GM12873 (cell line): ENCODE measurements around the gene SMKR1.

Experiments
- TF ChIP-seq, protein P1 (sequence below): IDR thresholded peaks from 2 replicates; pipeline ENCODE4 v1.5.1; 2012; ENCODE audit warnings: low read depth, mild to moderate bottlenecking, moderate library complexity, low read length, control low read depth; ENCODE audit not compliant: insufficient read depth; ENCODE audit errors: missing control alignments

The SMKR1 gene

GRCh38 chr7:129519464-129519863, 17.1 kb downstream of the SMKR1 start:
- TF ChIP-seq, protein P1, sequence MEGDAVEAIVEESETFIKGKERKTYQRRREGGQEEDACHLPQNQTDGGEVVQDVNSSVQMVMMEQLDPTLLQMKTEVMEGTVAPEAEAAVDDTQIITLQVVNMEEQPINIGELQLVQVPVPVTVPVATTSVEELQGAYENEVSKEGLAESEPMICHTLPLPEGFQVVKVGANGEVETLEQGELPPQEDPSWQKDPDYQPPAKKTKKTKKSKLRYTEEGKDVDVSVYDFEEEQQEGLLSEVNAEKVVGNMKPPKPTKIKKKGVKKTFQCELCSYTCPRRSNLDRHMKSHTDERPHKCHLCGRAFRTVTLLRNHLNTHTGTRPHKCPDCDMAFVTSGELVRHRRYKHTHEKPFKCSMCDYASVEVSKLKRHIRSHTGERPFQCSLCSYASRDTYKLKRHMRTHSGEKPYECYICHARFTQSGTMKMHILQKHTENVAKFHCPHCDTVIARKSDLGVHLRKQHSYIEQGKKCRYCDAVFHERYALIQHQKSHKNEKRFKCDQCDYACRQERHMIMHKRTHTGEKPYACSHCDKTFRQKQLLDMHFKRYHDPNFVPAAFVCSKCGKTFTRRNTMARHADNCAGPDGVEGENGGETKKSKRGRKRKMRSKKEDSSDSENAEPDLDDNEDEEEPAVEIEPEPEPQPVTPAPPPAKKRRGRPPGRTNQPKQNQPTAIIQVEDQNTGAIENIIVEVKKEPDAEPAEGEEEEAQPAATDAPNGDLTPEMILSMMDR, result no peak

DNA sequence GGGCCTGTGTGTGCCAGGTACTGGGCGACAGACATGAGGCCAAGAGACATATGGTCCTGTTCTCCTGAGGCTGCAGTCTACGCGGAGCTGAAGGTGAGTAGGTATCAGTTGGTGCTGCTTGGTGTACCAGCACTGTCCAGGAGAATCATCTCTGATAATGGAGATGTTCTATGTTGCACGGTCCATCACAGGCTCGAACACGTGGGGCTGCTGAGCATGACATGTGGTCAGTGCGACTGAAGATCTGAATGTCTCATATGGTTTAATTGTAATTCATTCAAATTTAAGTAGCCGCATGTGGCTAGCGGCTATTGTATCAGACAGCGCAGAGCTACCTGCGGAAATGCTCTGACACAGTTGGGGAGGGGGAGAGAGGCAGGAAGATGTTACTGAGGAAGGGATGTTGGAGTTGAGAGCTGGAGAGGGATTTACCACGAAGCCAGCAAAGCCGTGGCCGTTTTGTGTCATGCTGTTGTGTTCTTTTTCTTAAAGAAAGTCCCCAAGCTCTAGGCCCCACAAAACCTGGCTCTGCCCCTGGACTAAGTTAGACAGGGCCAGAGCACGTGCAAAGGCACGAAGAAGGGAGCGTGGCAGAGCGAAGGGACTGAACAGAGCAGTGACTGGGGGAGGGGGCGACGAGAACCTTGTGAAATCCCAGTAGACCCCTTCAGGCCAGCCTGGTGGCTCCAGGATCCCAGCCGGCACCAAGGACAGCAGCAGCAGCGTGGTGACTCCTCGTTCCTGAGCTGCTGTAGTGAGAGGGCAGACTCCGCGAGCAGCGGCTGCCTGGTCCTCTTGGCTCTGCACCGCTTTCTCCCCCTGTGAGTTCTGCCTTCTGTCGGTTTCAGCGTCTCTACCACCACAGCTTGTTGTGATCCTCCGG, 20.0 kb downstream of the SMKR1 start:
- TF ChIP-seq, protein P1, result no peak

DNA sequence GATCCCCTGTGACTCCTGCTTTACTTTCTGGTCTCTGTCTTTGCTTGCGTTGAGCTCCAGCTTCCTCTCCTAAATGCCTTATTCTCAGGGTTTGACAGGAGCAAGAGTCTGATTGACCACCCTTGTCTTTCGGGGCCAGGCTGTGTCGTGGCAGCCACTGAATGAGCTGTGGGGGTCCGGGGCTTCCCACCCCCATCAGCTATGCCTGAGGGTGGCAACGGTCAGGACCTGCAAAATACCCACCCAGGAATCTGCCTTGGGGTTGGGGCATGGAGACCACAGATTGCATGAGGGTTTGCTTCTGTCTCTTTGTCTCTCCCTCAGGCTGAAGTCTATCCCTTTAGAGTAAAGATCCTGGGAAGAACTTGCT, 20.6 kb downstream of the SMKR1 start:
- TF ChIP-seq, protein P1, result no peak

- TF ChIP-seq, protein P1, result no peak
Measured at GRCh38 chr7:129523924-129524323, 21.6 kb downstream of the SMKR1 start.

DNA sequence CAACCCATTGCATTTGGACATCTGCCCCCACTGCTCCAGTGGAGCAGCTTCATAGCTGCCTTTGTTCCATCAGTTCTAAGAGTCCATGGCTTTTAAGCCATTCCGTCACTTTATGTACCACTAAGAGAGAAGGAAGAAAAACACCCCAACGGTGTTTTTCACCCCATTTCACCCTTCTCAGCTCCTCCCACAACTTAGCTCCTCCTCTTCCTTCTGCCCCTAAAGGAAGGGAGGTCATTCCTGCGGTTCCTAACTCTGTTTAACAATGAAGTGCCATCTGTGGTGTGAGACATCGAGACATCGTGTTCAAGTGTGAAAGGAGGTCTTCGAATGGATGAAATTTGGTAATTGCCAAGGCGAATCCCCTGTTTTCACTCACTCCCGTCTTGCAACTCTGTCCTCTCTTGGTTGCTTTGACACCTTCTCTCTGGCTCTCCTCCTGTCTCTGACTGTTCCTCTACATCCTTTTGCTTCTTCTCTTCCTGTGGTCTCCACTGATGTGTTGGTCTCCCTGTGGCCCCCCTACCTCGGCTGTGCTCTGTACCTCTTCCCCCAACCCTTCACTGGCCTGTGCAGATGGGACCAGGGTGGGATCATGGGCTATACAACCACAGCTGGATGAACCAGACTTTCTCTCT, 23.0 kb downstream of the SMKR1 start:
- TF ChIP-seq, protein P1, result no peak

DNA sequence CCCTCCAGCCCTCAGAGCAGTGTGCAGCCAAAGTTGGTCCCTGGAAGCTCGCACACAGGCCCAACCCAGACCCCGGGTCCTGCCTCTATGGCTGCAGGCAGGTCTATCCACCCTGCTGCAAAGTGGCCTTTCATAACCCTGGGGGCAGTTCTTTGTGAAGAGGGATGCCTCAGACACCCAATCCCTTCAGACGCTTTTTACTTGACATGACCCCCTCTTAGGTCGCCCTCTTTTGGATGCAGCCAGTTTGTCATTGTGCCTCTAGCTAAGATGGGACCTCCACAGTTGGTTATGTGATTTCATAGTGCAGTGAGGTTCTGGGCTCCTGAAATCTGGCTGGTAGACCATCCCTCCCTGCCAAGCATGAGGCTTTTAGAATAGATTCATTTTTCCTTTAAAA, 27.3 kb downstream of the SMKR1 start:
- TF ChIP-seq, protein P1, result no peak

DNA sequence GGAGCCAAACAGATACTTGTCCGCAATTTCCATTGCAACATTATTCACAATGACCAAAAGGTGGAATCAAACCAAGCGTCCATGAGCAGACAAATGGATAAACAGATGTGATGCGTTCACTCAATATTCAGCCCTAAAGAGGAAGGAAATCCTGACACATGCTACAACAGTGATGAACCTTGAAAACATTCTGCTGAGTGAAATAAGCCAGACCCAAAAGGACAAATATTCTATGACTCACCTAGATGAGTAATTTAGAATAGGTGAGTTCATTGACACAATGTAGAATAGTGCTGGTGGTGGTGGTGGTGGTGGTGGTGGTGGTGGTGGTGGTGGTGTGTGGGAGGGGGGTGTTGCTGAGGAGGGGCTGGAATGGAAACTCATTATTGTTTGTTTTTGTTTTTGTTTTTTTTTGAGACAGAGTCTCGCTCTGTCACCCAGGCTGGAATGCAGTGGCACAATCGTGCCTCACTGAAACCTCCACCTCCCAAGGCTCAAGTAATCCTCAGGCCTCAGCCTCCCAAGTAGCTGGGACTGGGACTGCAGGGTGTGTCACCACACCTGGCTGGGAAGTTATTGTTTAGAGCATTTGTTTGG, 28.6 kb downstream of the SMKR1 start:
- TF ChIP-seq, protein P1, result no peak
